SK-N-SH treated with all-trans-retinoic acid at 6 μM for 48 hours (cell line): Measurements from ENCODE around the gene CERS5.

Experiments used
- ATAC-seq: fragments of 200-7000 bp; cut with Tn5 transposase; 3 replicates; pipeline ENCODE4 v1.9.1; 2020; ENCODE audit warnings: mild to moderate bottlenecking, moderate library complexity
- ARNTL ChIP-seq: fragments of 450-650 bp; formaldehyde crosslinking; IDR thresholded peaks from 2 replicates; pipeline ENCODE4 v1.5.0; 2020; ENCODE audit warnings: low read depth, mild to moderate bottlenecking, moderate library complexity, borderline replicate concordance
- BACH2 ChIP-seq: fragments of 250-450 bp; sonication (Bioruptor Pico); IDR thresholded peaks from 2 replicates; pipeline ENCODE4 v1.9.0; 2021; ENCODE audit warnings: mild to moderate bottlenecking, borderline replicate concordance
- CSDC2 ChIP-seq: fragments of 250-450 bp; sonication (Bioruptor Pico); IDR thresholded peaks from 2 replicates; pipeline ENCODE4 v1.5.0; 2020; ENCODE audit warnings: mild to moderate bottlenecking, moderate library complexity
- ISL1 ChIP-seq: fragments of 250-450 bp; sonication (Bioruptor Pico); IDR thresholded peaks from 2 replicates; pipeline ENCODE4 v2.1.2; 2022; ENCODE audit warnings: mild to moderate bottlenecking, moderate library complexity
- OSR1 ChIP-seq: fragments of 250-450 bp; sonication (Bioruptor Pico); IDR thresholded peaks from 2 replicates; pipeline ENCODE4 v1.8.0; 2022; ENCODE audit warnings: moderate library complexity, mild to moderate bottlenecking, inconsistent platforms
- RARB ChIP-seq: fragments of 250-450 bp; sonication (Bioruptor Pico); IDR thresholded peaks from 2 replicates; pipeline ENCODE4 v1.8.0; 2021; ENCODE audit warnings: mild to moderate bottlenecking, moderate library complexity
- SNAI2 ChIP-seq: fragments of 250-450 bp; sonication (Bioruptor Pico); IDR thresholded peaks from 2 replicates; pipeline ENCODE4 v1.5.0; 2020; ENCODE audit warnings: mild to moderate bottlenecking, moderate library complexity
- TCF4 ChIP-seq: fragments of 250-450 bp; sonication (Bioruptor Pico); IDR thresholded peaks from 2 replicates; pipeline ENCODE4 v1.8.0; 2021; ENCODE audit warnings: mild to moderate bottlenecking, moderate library complexity, borderline replicate concordance
- TOX ChIP-seq: fragments of 250-450 bp; sonication (Bioruptor Pico); IDR thresholded peaks from 2 replicates; pipeline ENCODE4 v1.8.0; 2021; ENCODE audit warnings: mild to moderate bottlenecking, moderate library complexity, borderline replicate concordance
- ZFP3 ChIP-seq: fragments of 250-450 bp; sonication (Bioruptor Pico); IDR thresholded peaks from 2 replicates; pipeline ENCODE4 v1.5.0; 2020; ENCODE audit warnings: mild to moderate bottlenecking, moderate library complexity
- ZFP30 ChIP-seq: fragments of 450-650 bp; formaldehyde crosslinking; IDR thresholded peaks from 2 replicates; pipeline ENCODE4 v1.5.0; 2022; ENCODE audit warnings: mild to moderate bottlenecking, moderate library complexity
- ZNF565 ChIP-seq: fragments of 450-650 bp; formaldehyde crosslinking; conservative IDR thresholded peaks from 2 replicates; pipeline ENCODE4 v1.5.0; 2020; ENCODE audit warnings: low read depth, mild to moderate bottlenecking, moderate library complexity
- ZNF70 ChIP-seq: fragments of 450-650 bp; formaldehyde crosslinking; IDR thresholded peaks from 2 replicates; pipeline ENCODE4 v1.5.0; 2020; ENCODE audit warnings: mild to moderate bottlenecking, moderate library complexity
- ZNF8 ChIP-seq: fragments of 450-650 bp; formaldehyde crosslinking; IDR thresholded peaks from 2 replicates; pipeline ENCODE4 v1.5.0; 2020; ENCODE audit warnings: mild to moderate bottlenecking, moderate library complexity
- TF ChIP-seq, protein P1 (sequence below): fragments of 250-450 bp; sonication (Bioruptor Pico); IDR thresholded peaks from 2 replicates; pipeline ENCODE4 v1.5.1; 2020; ENCODE audit warnings: low read depth, mild to moderate bottlenecking, moderate library complexity
- TF ChIP-seq, protein P2 (sequence below): fragments of 250-450 bp; sonication (Bioruptor Pico); IDR thresholded peaks from 2 replicates; pipeline ENCODE4 v1.5.1; 2021; ENCODE audit warnings: mild to moderate bottlenecking, moderate library complexity
- TF ChIP-seq, protein P3 (sequence below): fragments of 250-450 bp; sonication (Bioruptor Pico); IDR thresholded peaks from 2 replicates; pipeline ENCODE4 v1.5.0; 2020; ENCODE audit warnings: mild to moderate bottlenecking, moderate library complexity
- TF ChIP-seq, protein P4 (sequence below): fragments of 250-450 bp; sonication (Bioruptor Pico); IDR thresholded peaks from 2 replicates; pipeline ENCODE4 v1.8.0; 2021; ENCODE audit warnings: low read depth, mild to moderate bottlenecking, moderate library complexity, borderline replicate concordance
- TF ChIP-seq, protein P5 (sequence below): fragments of 250-450 bp; sonication (Bioruptor Pico); IDR thresholded peaks from 2 replicates; pipeline ENCODE4 v1.8.0; 2020; ENCODE audit warnings: mild to moderate bottlenecking, moderate library complexity, borderline replicate concordance

CERS5 gene

DNA sequence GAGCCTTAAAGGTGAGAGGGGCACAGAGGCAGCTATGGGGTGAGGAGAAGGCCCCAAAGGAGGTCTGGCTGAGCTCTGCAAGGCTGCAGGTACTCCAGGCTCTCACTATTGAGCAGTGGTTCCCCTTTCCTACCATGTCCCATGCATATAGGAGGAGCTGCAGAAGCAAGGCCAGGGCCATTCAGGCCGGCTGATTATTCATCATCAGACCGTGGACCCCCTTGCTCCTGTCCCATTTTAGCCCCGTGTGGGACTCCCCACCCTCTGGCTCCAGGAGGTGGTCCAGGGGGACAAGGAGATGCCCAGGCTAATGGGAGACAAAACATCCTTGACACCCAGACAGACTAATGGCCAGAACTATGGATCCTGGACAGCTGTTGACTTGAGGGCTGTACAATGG is 60.3 kb downstream of the CERS5 start:
- TF ChIP-seq TOX (CRISPR knock-in tag) (no peak), RARB (CRISPR knock-in tag) (no peak), SNAI2 (no peak), ARNTL (no peak), ZNF70 (no peak), ZFP3 (CRISPR knock-in tag) (no peak), ISL1 (CRISPR knock-in tag) (no peak), ZNF8 (CRISPR knock-in tag) (no peak), ZNF565 (CRISPR knock-in tag) (no peak), TCF4 (CRISPR knock-in tag) (no peak)
- TF ChIP-seq, protein P1, sequence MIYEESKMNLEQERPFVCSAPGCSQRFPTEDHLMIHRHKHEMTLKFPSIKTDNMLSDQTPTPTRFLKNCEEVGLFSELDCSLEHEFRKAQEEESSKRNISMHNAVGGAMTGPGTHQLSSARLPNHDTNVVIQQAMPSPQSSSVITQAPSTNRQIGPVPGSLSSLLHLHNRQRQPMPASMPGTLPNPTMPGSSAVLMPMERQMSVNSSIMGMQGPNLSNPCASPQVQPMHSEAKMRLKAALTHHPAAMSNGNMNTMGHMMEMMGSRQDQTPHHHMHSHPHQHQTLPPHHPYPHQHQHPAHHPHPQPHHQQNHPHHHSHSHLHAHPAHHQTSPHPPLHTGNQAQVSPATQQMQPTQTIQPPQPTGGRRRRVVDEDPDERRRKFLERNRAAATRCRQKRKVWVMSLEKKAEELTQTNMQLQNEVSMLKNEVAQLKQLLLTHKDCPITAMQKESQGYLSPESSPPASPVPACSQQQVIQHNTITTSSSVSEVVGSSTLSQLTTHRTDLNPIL (CRISPR knock-in tag) = no peak
- TF ChIP-seq, protein P2, sequence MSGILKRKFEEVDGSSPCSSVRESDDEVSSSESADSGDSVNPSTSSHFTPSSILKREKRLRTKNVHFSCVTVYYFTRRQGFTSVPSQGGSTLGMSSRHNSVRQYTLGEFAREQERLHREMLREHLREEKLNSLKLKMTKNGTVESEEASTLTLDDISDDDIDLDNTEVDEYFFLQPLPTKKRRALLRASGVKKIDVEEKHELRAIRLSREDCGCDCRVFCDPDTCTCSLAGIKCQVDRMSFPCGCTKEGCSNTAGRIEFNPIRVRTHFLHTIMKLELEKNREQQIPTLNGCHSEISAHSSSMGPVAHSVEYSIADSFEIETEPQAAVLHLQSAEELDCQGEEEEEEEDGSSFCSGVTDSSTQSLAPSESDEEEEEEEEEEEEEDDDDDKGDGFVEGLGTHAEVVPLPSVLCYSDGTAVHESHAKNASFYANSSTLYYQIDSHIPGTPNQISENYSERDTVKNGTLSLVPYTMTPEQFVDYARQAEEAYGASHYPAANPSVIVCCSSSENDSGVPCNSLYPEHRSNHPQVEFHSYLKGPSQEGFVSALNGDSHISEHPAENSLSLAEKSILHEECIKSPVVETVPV = no peak
- TF ChIP-seq, protein P3, sequence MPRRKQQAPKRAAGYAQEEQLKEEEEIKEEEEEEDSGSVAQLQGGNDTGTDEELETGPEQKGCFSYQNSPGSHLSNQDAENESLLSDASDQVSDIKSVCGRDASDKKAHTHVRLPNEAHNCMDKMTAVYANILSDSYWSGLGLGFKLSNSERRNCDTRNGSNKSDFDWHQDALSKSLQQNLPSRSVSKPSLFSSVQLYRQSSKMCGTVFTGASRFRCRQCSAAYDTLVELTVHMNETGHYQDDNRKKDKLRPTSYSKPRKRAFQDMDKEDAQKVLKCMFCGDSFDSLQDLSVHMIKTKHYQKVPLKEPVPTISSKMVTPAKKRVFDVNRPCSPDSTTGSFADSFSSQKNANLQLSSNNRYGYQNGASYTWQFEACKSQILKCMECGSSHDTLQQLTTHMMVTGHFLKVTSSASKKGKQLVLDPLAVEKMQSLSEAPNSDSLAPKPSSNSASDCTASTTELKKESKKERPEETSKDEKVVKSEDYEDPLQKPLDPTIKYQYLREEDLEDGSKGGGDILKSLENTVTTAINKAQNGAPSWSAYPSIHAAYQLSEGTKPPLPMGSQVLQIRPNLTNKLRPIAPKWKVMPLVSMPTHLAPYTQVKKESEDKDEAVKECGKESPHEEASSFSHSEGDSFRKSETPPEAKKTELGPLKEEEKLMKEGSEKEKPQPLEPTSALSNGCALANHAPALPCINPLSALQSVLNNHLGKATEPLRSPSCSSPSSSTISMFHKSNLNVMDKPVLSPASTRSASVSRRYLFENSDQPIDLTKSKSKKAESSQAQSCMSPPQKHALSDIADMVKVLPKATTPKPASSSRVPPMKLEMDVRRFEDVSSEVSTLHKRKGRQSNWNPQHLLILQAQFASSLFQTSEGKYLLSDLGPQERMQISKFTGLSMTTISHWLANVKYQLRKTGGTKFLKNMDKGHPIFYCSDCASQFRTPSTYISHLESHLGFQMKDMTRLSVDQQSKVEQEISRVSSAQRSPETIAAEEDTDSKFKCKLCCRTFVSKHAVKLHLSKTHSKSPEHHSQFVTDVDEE (CRISPR knock-in tag) = no peak
- no peak for ATAC-seq

DNA sequence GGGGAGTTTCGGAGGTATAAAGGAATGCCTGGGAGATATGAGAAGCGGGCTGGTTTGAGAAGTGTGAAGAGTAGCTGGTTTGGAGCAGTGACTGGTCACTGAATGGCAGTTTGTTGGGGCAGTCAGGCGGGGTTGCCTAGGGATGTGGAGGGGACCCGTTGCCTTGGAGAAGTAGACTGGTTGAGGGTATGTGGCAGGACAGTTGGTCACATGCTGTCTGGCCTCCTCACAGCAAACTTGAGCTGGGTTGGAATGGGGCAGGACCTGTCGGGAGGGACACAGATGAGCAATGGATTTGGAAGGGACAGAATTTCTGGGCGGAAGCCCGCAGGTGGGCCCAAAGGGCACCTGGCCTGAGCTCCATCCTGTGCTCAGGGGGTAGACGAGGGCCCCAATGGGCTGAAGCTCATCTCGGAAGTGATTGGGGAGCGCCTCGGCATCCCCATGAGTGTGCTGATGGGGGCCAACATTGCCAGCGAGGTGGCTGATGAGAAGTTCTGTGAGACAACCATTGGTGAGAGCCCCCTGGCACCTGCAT is 61.2 kb downstream of the CERS5 start:
- no peak for TF ChIP-seq BACH2
- no peak for TF ChIP-seq RARB (CRISPR knock-in tag)
- no peak for TF ChIP-seq ZFP30 (CRISPR knock-in tag)
- TF ChIP-seq, protein P4, sequence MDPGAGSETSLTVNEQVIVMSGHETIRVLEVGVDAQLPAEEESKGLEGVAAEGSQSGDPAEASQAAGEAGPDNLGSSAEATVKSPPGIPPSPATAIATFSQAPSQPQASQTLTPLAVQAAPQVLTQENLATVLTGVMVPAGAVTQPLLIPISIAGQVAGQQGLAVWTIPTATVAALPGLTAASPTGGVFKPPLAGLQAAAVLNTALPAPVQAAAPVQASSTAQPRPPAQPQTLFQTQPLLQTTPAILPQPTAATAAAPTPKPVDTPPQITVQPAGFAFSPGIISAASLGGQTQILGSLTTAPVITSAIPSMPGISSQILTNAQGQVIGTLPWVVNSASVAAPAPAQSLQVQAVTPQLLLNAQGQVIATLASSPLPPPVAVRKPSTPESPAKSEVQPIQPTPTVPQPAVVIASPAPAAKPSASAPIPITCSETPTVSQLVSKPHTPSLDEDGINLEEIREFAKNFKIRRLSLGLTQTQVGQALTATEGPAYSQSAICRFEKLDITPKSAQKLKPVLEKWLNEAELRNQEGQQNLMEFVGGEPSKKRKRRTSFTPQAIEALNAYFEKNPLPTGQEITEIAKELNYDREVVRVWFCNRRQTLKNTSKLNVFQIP (CRISPR knock-in tag) = no peak
- TF ChIP-seq, protein P2 = no peak
- no peak for TF ChIP-seq ARNTL
- no peak for TF ChIP-seq OSR1 (CRISPR knock-in tag)
- TF ChIP-seq CSDC2 (CRISPR knock-in tag) = no peak
- no peak for TF ChIP-seq ZNF8 (CRISPR knock-in tag)
- no peak for TF ChIP-seq TOX (CRISPR knock-in tag)
- TF ChIP-seq, protein P5, sequence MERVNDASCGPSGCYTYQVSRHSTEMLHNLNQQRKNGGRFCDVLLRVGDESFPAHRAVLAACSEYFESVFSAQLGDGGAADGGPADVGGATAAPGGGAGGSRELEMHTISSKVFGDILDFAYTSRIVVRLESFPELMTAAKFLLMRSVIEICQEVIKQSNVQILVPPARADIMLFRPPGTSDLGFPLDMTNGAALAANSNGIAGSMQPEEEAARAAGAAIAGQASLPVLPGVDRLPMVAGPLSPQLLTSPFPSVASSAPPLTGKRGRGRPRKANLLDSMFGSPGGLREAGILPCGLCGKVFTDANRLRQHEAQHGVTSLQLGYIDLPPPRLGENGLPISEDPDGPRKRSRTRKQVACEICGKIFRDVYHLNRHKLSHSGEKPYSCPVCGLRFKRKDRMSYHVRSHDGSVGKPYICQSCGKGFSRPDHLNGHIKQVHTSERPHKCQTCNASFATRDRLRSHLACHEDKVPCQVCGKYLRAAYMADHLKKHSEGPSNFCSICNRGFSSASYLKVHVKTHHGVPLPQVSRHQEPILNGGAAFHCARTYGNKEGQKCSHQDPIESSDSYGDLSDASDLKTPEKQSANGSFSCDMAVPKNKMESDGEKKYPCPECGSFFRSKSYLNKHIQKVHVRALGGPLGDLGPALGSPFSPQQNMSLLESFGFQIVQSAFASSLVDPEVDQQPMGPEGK (CRISPR knock-in tag) = no peak
- TF ChIP-seq, protein P3 (CRISPR knock-in tag) = no peak
- TF ChIP-seq ZNF70 = no peak
- no peak for TF ChIP-seq ZNF565 (CRISPR knock-in tag)
- TF ChIP-seq ISL1 (CRISPR knock-in tag) = no peak
- no peak for ATAC-seq
